MCF 10A (cell line): ENCODE measurements around the gene NFASC. TPM values are rescaled to one million over a fixed set of nuclear protein-coding genes. Genes with fewer than 3 reads are reported as not detected.

Experiments used
- BruUV-seq: library from RNA; stranded (reverse); fragments of 400-500 nt; replicated peaks from 2 replicates; lab custom pipeline; 2021; lab: Mats Ljungman, UMichigan
- CTCF ChIA-PET: fragments of 300-600 bp; sonication (Branson Sonifier 250); formaldehyde crosslinking; extraction: SDS; loops from one replicate; lab custom pipeline; 2021; ENCODE audit warnings: antibody characterized with exemption, inconsistent platforms; lab: Yijun Ruan, JAX
- POLR2A ChIA-PET: fragments of 300-600, 350-650 bp; sonication (Branson Sonifier 250); formaldehyde crosslinking; extraction: SDS; loops from one replicate; lab custom pipeline; 2020; ENCODE audit warnings: antibody characterized with exemption, inconsistent platforms; lab: Yijun Ruan, JAX
- DNase-seq: peaks from one replicate; pipeline ENCODE4 v3.0.0-alpha.2; 2018; ENCODE audit not compliant: unreplicated experiment
- H3K27ac Mint-ChIP-seq: one replicate; pipeline ENCODE4 v1.8.0; 2022; ENCODE audit warnings: mild to moderate bottlenecking, low read depth, mixed read lengths; ENCODE audit not compliant: unreplicated experiment
- H3K27me3 Mint-ChIP-seq: one replicate; pipeline ENCODE4 v1.8.0; 2022; ENCODE audit warnings: mixed read lengths; ENCODE audit not compliant: insufficient read depth, unreplicated experiment
- H3K36me3 Mint-ChIP-seq: one replicate; pipeline ENCODE4 v1.8.0; 2022; ENCODE audit warnings: mild to moderate bottlenecking, moderate library complexity, mixed read lengths; ENCODE audit not compliant: insufficient read depth, unreplicated experiment
- H3K4me1 Mint-ChIP-seq: one replicate; pipeline ENCODE4 v1.8.0; 2022; ENCODE audit warnings: mixed read lengths; ENCODE audit not compliant: insufficient read depth, unreplicated experiment
- H3K4me3 Mint-ChIP-seq: one replicate; pipeline ENCODE4 v1.8.0; 2022; ENCODE audit warnings: mild to moderate bottlenecking, moderate library complexity, mixed read lengths; ENCODE audit not compliant: unreplicated experiment
- H3K9me3 Mint-ChIP-seq: one replicate; pipeline ENCODE4 v1.8.0; 2022; ENCODE audit warnings: mixed read lengths; ENCODE audit not compliant: unreplicated experiment
- intact Hi-C: fragments of 100-400 bp; cut with micrococcal nuclease; formaldehyde crosslinking; loops from 2 replicates; pipeline ENCODE4 v1.14.1; 2022
- total RNA-seq: library from RNA; stranded (reverse); gene quantifications from 2 replicates; pipeline ENCODE4 v1.2.3, GENCODE V29; 2022
- TF ChIP-seq, protein P1 (sequence below): fragments of 200-600 bp; IDR thresholded peaks from one replicate; pipeline ENCODE4 v1.8.0; 2022; ENCODE audit warnings: antibody characterized with exemption, mild to moderate bottlenecking; ENCODE audit not compliant: unreplicated experiment

NFASC gene
- total RNA-seq, 1 experiment from 2014 or later, result 0.98 TPM

DNA sequence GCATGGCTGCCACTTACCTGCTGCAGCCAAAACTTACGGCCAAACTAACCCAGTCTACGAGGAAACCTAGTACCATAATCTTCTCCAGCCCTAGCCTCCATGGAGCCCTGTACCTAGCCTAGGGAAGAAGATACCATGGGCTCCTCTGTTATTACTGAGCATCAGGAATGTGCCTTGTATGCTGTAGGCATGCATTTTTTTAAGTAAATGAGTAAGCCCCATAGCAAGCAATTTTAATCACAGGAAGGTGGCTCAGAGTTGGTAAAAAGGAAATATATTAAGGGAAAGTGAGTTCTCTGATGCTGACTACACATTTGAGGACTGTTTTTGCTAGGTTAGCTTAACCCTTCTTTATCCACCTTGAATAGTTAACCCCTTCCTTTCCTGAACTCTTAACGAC lies 21.2 kb downstream of the NFASC start:
- no peaks in the 10 kb centered on the region for H3K9me3 Mint-ChIP-seq
- no TSS peak for BruUV-seq
- POLR2A ChIA-PET, result interaction anchor here (0.7 to 1.1 kb wide), 3 partner anchors 8 to 230 kb away, joined by 3 read pairs; partner anchors contain the start of gene RBBP5
- peaks cover 61% of the 10 kb centered on the region for H3K27me3 Mint-ChIP-seq
- no peaks in the 10 kb centered on the region for H3K36me3 Mint-ChIP-seq
- H3K4me3 Mint-ChIP-seq, result no peak overlapping the region
- intact Hi-C loops, result no loop called here
- no peak for DNase-seq
- peaks cover 5% of the 10 kb centered on the region for H3K4me1 Mint-ChIP-seq
- no peak overlapping the region for H3K27ac Mint-ChIP-seq
- CTCF ChIA-PET, result interaction anchor here (1.1 kb wide), 1 partner anchor 85 kb away, joined by 4 read pairs; no protein-coding TSS in a partner anchor
- TF ChIP-seq, protein P1, sequence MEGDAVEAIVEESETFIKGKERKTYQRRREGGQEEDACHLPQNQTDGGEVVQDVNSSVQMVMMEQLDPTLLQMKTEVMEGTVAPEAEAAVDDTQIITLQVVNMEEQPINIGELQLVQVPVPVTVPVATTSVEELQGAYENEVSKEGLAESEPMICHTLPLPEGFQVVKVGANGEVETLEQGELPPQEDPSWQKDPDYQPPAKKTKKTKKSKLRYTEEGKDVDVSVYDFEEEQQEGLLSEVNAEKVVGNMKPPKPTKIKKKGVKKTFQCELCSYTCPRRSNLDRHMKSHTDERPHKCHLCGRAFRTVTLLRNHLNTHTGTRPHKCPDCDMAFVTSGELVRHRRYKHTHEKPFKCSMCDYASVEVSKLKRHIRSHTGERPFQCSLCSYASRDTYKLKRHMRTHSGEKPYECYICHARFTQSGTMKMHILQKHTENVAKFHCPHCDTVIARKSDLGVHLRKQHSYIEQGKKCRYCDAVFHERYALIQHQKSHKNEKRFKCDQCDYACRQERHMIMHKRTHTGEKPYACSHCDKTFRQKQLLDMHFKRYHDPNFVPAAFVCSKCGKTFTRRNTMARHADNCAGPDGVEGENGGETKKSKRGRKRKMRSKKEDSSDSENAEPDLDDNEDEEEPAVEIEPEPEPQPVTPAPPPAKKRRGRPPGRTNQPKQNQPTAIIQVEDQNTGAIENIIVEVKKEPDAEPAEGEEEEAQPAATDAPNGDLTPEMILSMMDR, result no peak

- no peaks in the 10 kb centered on the region for H3K36me3 Mint-ChIP-seq
- H3K27me3 Mint-ChIP-seq, result peaks cover 60% of the 10 kb centered on the region
- no peak overlapping the region for H3K4me3 Mint-ChIP-seq
- TF ChIP-seq, protein P1, result no peak
- H3K27ac Mint-ChIP-seq, result no peak overlapping the region
- no TSS peak for BruUV-seq
- intact Hi-C loops, result no loop called here
- CTCF ChIA-PET, result interaction anchor here (0.9 to 1.3 kb wide), 2 partner anchors 87 to 167 kb away, joined by 4 to 5 read pairs; no protein-coding TSS in a partner anchor
- DNase-seq, result peak; percentile 44
- peaks cover 5% of the 10 kb centered on the region for H3K4me1 Mint-ChIP-seq
- no peaks in the 10 kb centered on the region for H3K9me3 Mint-ChIP-seq
- POLR2A ChIA-PET, result interaction anchor here (1.6 kb wide), 1 partner anchor 21 kb away, joined by 7 read pairs; no protein-coding TSS in a partner anchor
Measured at GRCh38 chr1:204894031-204894430, 23.4 kb downstream of the NFASC start.

DNA sequence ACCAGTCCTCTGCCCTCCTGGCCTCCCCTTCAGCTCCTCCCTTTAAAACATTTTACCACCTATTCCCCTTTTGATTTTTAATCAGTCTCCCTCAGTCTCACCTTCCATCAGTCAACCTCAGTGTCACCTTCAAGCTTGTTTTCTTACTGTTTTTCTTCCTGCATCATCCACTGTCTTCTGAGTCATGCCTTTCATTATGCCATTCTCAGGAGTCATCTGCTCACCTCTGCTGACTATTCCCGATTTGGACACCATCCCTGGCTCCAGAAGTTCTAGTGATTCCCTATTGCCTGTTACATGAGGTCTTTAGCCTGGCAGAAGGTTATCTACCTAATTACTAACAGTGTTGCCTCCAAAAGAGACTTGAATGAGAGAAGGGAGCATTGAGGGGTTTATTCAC lies 23.9 kb downstream of the NFASC start:
- Mint-ChIP-seq H3K27ac (no peak overlapping the region), H3K4me1 (peaks cover 5% of the 10 kb centered on the region), H3K4me3 (no peak overlapping the region), H3K9me3 (no peaks in the 10 kb centered on the region), H3K36me3 (no peaks in the 10 kb centered on the region), H3K27me3 (peaks cover 63% of the 10 kb centered on the region)
- TF ChIP-seq, protein P1, result no peak
- peak; percentile 43 for DNase-seq
- intact Hi-C loops, result no loop called here
- no TSS peak for BruUV-seq
- ChIA-PET POLR2A (interaction anchor here (0.6 to 1.6 kb wide), 2 partner anchors 21 to 128 kb away, joined by 3 to 7 read pairs; no protein-coding TSS in a partner anchor), CTCF (interaction anchor here (0.6 to 0.9 kb wide), 2 partner anchors 48 to 88 kb away, joined by 3 to 4 read pairs; no protein-coding TSS in a partner anchor)

DNA sequence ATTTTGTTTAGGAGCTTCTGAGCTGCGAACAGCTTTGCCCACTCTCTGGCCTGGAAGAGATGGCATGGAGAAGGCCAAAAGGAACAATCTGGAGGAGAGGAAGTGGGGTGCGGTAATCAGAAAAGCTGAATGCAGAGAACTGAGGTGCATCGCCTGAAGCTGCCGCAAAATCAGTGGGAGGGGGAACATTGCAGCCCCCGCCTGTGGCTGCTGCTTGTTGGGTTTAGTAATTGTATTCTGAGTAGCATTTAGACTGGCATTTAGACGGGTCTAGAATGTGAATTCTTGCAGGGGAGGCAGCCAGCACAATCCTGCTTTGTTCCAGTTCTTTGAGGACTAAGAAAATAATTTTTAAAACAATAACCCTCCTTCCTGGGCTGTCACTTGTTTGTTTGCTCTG lies 25.4 kb downstream of the NFASC start:
- CTCF ChIA-PET, result interaction anchor here (1.3 to 4.1 kb wide), 2 partner anchors 45 to 89 kb away, joined by 7 to 17 read pairs; no protein-coding TSS in a partner anchor
- TF ChIP-seq, protein P1, result no peak
- H3K4me3 Mint-ChIP-seq, result no peak overlapping the region
- no peaks in the 10 kb centered on the region for H3K36me3 Mint-ChIP-seq
- no peak for DNase-seq
- H3K27me3 Mint-ChIP-seq, result peaks cover 76% of the 10 kb centered on the region
- POLR2A ChIA-PET, result no interaction called here
- no peaks in the 10 kb centered on the region for H3K9me3 Mint-ChIP-seq
- no peak overlapping the region for H3K27ac Mint-ChIP-seq
- intact Hi-C loops, result no loop called here
- H3K4me1 Mint-ChIP-seq, result peaks cover 5% of the 10 kb centered on the region
- BruUV-seq, result no TSS peak
